COLO668 (cell line): ENCODE results near the gene ZNHIT2.
"Not testable (repeated sequence)": the region's sequence is repeated elsewhere in the genome, so short reads cannot be mapped to it uniquely, and the experiment has no call there.

Source experiments
- DNase-seq: peaks from one replicate; lab custom pipeline; 2025; ENCODE audit not compliant: unreplicated experiment; lab: John Stamatoyannopoulos, UW

Gene ZNHIT2

GRCh38 chr11:65117206-65118096 is at the start of gene ZNHIT2:
TSS of gene ZNHIT2 (minus strand) at chr11:65117701. CDS start at chr11:65117653, 48 bp downstream.
- peak; percentile 99 for DNase-seq

- no peak for DNase-seq
These were observed 49.4 kb upstream of the ZNHIT2 start for GRCh38 chr11:65166893-65167292.

GRCh38 chr11:65165410-65166317 is 48.2 kb upstream of the ZNHIT2 start:
- DNase-seq = no peak

- DNase-seq = no peak
These were observed 46.2 kb upstream of the ZNHIT2 start for GRCh38 chr11:65163684-65164083.

- no peak for DNase-seq
These were observed 43.1 kb upstream of the ZNHIT2 start for GRCh38 chr11:65160643-65161042.

GRCh38 chr11:65159012-65159411 is 41.5 kb upstream of the ZNHIT2 start:
- no peak for DNase-seq

GRCh38 chr11:65157336-65157735 is 39.8 kb upstream of the ZNHIT2 start:
- no peak for DNase-seq

GRCh38 chr11:65156926-65157325 is 39.4 kb upstream of the ZNHIT2 start:
- no peak for DNase-seq

- DNase-seq = no peak
These were observed 38.8 kb upstream of the ZNHIT2 start for GRCh38 chr11:65156256-65156655.

GRCh38 chr11:65152122-65152521 is 34.6 kb upstream of the ZNHIT2 start:
- DNase-seq = no peak

GRCh38 chr11:65151331-65151899 is 33.9 kb upstream of the ZNHIT2 start:
- no peak for DNase-seq

- DNase-seq = peak; percentile 63
These were observed 33.2 kb upstream of the ZNHIT2 start for GRCh38 chr11:65150509-65151299.

- DNase-seq = not testable (repeated sequence)
These were observed 32.6 kb upstream of the ZNHIT2 start for GRCh38 chr11:65150131-65150508.

GRCh38 chr11:65148657-65149056 is 31.2 kb upstream of the ZNHIT2 start:
- no peak for DNase-seq

- DNase-seq = no peak
These were observed 30.0 kb upstream of the ZNHIT2 start for GRCh38 chr11:65147352-65148075.

- no peak for DNase-seq
These were observed 24.5 kb upstream of the ZNHIT2 start for GRCh38 chr11:65141896-65142494.

- DNase-seq = no peak
These were observed 19.1 kb upstream of the ZNHIT2 start for GRCh38 chr11:65136515-65137096.

- no peak for DNase-seq
These were observed 18.2 kb upstream of the ZNHIT2 start for GRCh38 chr11:65135633-65136145.
